K562 (cell line): ENCODE data around the gene BTD. TPM values are rescaled to one million over a fixed set of nuclear protein-coding genes. Genes with fewer than 3 reads are reported as not detected.

Experiments used
- ATAC-seq: fragments of 200-7000 bp; cut with Tn5 transposase; 3 replicates; pipeline ENCODE4 v1.9.1; 2020; ENCODE audit warnings: moderate library complexity
- BruUV-seq: library from RNA; stranded (reverse); fragments of 400-500 nt; replicated peaks from 2 replicates; lab custom pipeline; 2021; lab: Mats Ljungman, UMichigan
- CTCF ChIA-PET: fragments of 300-600 bp; formaldehyde crosslinking; extraction: SDS; loops from one replicate; lab custom pipeline; 2021; ENCODE audit warnings: low intra/inter-chr PET ratio; lab: Yijun Ruan, JAX
- POLR2A ChIA-PET: fragments of 300-600, 350-650 bp; sonication (Branson Sonifier 250); formaldehyde crosslinking; extraction: SDS; loops from one replicate; lab custom pipeline; 2021; ENCODE audit warnings: antibody characterized with exemption, inconsistent platforms; lab: Yijun Ruan, JAX
- DNase-seq, 4 experiments: peaks; one replicate each; pipeline versions ENCODE4 v3.0.0 to v3.0.0-alpha.2; 2011 to 2018; ENCODE audit warnings: low spot score in 3 of 4, mixed read lengths in 3 of 4; ENCODE audit errors: extremely low read depth in 1 of 4
- FAIRE-seq: peaks from 2 replicates; lab custom pipeline; 2011; peaks lifted over from hg19 to GRCh38; lab: Jason Lieb, UNC
- H2AFZ ChIP-seq: 2 replicates; pipeline ENCODE4 v1.6.0; 2011; ENCODE audit warnings: low read depth, low read length, control low read depth, inconsistent platforms
- H3K27ac ChIP-seq: fragments of 200-600 bp; 3 replicates; pipeline ENCODE4 v1.8.0; 2011; ENCODE audit warnings: low read depth, mild to moderate bottlenecking, control low read depth, inconsistent platforms, low read length, moderate library complexity, mixed read lengths; ENCODE audit errors: extremely low read depth
- H3K27me3 ChIP-seq, 2 experiments: fragments of 300-600 bp in 1 of 2; 2 replicates in 1 of 2; 3 replicates in 1 of 2; pipeline versions ENCODE4 v1.6.0 to v1.8.0; 2011; ENCODE audit warnings: inconsistent platforms in 2 of 2, low read length in 2 of 2, mild to moderate bottlenecking in 1 of 2, mixed read lengths in 1 of 2, moderate library complexity in 1 of 2; ENCODE audit not compliant: control insufficient read depth in 2 of 2, insufficient read depth in 2 of 2
- H3K36me3 ChIP-seq: fragments of 300-600 bp; 3 replicates; pipeline ENCODE4 v1.8.0; 2011; ENCODE audit warnings: mild to moderate bottlenecking, low read length, inconsistent platforms; ENCODE audit not compliant: control insufficient read depth, insufficient read depth
- H3K4me1 ChIP-seq, 2 experiments: fragments of 200-600 bp in 1 of 2; replicated peaks in 1 of 2; 2 replicates in 1 of 2; 3 replicates in 1 of 2; pipeline versions ENCODE4 v1.5.1 to v1.8.0; 2011; ENCODE audit warnings: inconsistent platforms in 2 of 2, low read length in 2 of 2, mild to moderate bottlenecking in 1 of 2, mixed read lengths in 1 of 2, moderate library complexity in 1 of 2; ENCODE audit not compliant: control insufficient read depth in 2 of 2, insufficient read depth in 2 of 2
- H3K4me2 ChIP-seq: 2 replicates; pipeline ENCODE4 v1.6.1; 2011; ENCODE audit warnings: low read length, control low read depth, inconsistent platforms, mixed read lengths; ENCODE audit not compliant: insufficient read depth
- H3K4me3 ChIP-seq: fragments of 200-600 bp; sonication (generic), shearing (Covaris generic); 2 replicates; pipeline ENCODE4 v1.5.1; 2016; ENCODE audit warnings: control low read depth, inconsistent platforms
- H3K79me2 ChIP-seq: fragments of 200-600 bp; 3 replicates; pipeline ENCODE4 v1.8.0; 2011; ENCODE audit warnings: low read length, inconsistent platforms; ENCODE audit not compliant: control insufficient read depth, insufficient read depth
- H3K9ac ChIP-seq, 2 experiments: 2 replicates each; pipeline versions ENCODE4 v1.6.0 to v1.6.1; 2011; ENCODE audit warnings: low read depth in 2 of 2, low read length in 2 of 2, control low read depth in 1 of 2, inconsistent platforms in 1 of 2, mild to moderate bottlenecking in 1 of 2, mixed read lengths in 1 of 2; ENCODE audit not compliant: insufficient read depth in 1 of 2
- H3K9me1 ChIP-seq: one replicate; pipeline ENCODE4 v1.6.0; 2011; ENCODE audit warnings: inconsistent platforms, mild to moderate bottlenecking, low read length, moderate library complexity; ENCODE audit not compliant: control insufficient read depth, insufficient read depth
- H3K9me3 ChIP-seq: replicated peaks from 2 replicates; pipeline ENCODE4 v1.5.1; 2011; ENCODE audit warnings: low read depth, low read length, inconsistent platforms; ENCODE audit not compliant: control insufficient read depth, insufficient read depth
- H4K20me1 ChIP-seq: replicated peaks from 2 replicates; pipeline ENCODE4 v1.6.1; 2011; ENCODE audit warnings: low read length, inconsistent platforms, mixed read lengths; ENCODE audit not compliant: control insufficient read depth, insufficient read depth
- HLTF ChIP-seq: fragments of 450-650 bp; IDR thresholded peaks from 2 replicates; pipeline ENCODE4 v1.6.1; 2016
- KDM1A ChIP-seq, 2 experiments: fragments of 450-650 bp; IDR thresholded peaks; 2 replicates each; pipeline ENCODE4 v1.6.1; 2016; ENCODE audit warnings: mild to moderate bottlenecking in 2 of 2
- MAFG ChIP-seq: fragments of 450-650 bp; conservative IDR thresholded peaks from 2 replicates; pipeline ENCODE4 v1.6.1; 2016; ENCODE audit warnings: missing genetic modification characterization, missing compliant biosample characterization
- NFE2L1 ChIP-seq: fragments of 450-650 bp; IDR thresholded peaks from 2 replicates; pipeline ENCODE4 v1.6.1; 2016; ENCODE audit warnings: missing genetic modification characterization, low read depth, mild to moderate bottlenecking, missing compliant biosample characterization, moderate library complexity, borderline replicate concordance
- POLR2G ChIP-seq: fragments of 200-400 bp; formaldehyde crosslinking; IDR thresholded peaks from 2 replicates; pipeline ENCODE4 v1.6.1; 2017; ENCODE audit warnings: low read depth, mild to moderate bottlenecking, antibody characterized with exemption, low read length, moderate library complexity
- SETDB1 ChIP-seq: IDR thresholded peaks from one replicate; pipeline ENCODE4 v1.6.1; 2012; ENCODE audit warnings: low read length, control low read depth, inconsistent platforms
- XRCC3 ChIP-seq: fragments of 450-650 bp; IDR thresholded peaks from 2 replicates; pipeline ENCODE4 v1.6.1; 2017; ENCODE audit warnings: mild to moderate bottlenecking, moderate library complexity
- ZNF274 ChIP-seq: IDR thresholded peaks from 2 replicates; pipeline ENCODE4 v1.6.1; 2011; ENCODE audit warnings: low read depth, mild to moderate bottlenecking, low read length, moderate library complexity, borderline replicate concordance
- ZNF583 ChIP-seq: fragments of 250-450 bp; sonication (Bioruptor Pico); IDR thresholded peaks from 2 replicates; pipeline ENCODE4 v1.4.0; 2020
- WGBS: fragments of 100-300 bp; shearing (Covaris generic); methylation state at CpG from one replicate; pipeline ENCODE4 v1.1.6; 2016; ENCODE audit warnings: low coverage, mixed read lengths; ENCODE audit not compliant: insufficient coverage; ENCODE audit errors: missing lambda C conversion rate; 5-methylcytosine and 5-hydroxymethylcytosine counted together
- in situ Hi-C: fragments of 300-500 bp; cut with MboI; formaldehyde crosslinking; loops from 4 replicates; pipeline ENCODE4 v1.15.0; 2018; ENCODE audit warnings: inconsistent platforms, mixed read lengths
- intact Hi-C: fragments of 100-400 bp; cut with micrococcal nuclease; formaldehyde crosslinking; loops from 2 replicates; pipeline ENCODE4 v1.14.2; 2022
- polyA plus RNA-seq, 8 experiments: library from polyadenylated mRNA; depleted of rRNA in 4 of 8; stranded (reverse) in 5 of 8; unstranded in 3 of 8; fragments of >200 nt; fragmentation: Nextera tagmentation in 2 of 8; fragmentation: Illumina TruSeq in 1 of 8; extraction: Ambion mirVana in 2 of 8; extraction: Trizol in 1 of 8; gene quantifications; 2 replicates each; pipeline versions ENCODE4 v1.2.1 to v1.2.3, GENCODE V29; 2011 to 2014; ENCODE audit warnings: inconsistent platforms in 1 of 8, missing spikeins in 1 of 8
- total RNA-seq, 7 experiments: library from RNA; depleted of rRNA in 6 of 7; stranded (reverse); fragments of >200 nt in 6 of 7; fragmentation: Illumina TruSeq in 2 of 7; extraction: Trizol in 2 of 7; gene quantifications; 2 replicates each; pipeline versions ENCODE4 v1.2.1 to v1.2.3, GENCODE V29; 2011 to 2021; ENCODE audit warnings: low replicate concordance in 1 of 7
- TF ChIP-seq, protein P1 (sequence below): sonication (generic); formaldehyde crosslinking; IDR thresholded peaks from 2 replicates; pipeline ENCODE4 v1.8.0; 2022; ENCODE audit warnings: mild to moderate bottlenecking, missing genetic modification reagents
- TF ChIP-seq, protein P2 (sequence below): fragments of 450-650 bp; IDR thresholded peaks from 2 replicates; pipeline ENCODE4 v1.7.0; 2016; ENCODE audit warnings: borderline replicate concordance
- TF ChIP-seq, protein P3 (sequence below): fragments of 250-450 bp; sonication (Bioruptor Pico); IDR thresholded peaks from 2 replicates; pipeline ENCODE4 v1.8.0; 2021; ENCODE audit warnings: mild to moderate bottlenecking, moderate library complexity
- TF ChIP-seq, protein P4 (sequence below): sonication (generic); formaldehyde crosslinking; IDR thresholded peaks from 2 replicates; pipeline ENCODE4 v1.8.0; 2022; ENCODE audit warnings: mild to moderate bottlenecking, missing genetic modification reagents
- TF ChIP-seq, protein P5 (sequence below): sonication (generic); IDR thresholded peaks from 2 replicates; pipeline ENCODE4 v1.6.1; 2016
- TF ChIP-seq, protein P6 (sequence below): fragments of 450-650 bp; IDR thresholded peaks from 2 replicates; pipeline ENCODE4 v1.6.1; 2016; ENCODE audit warnings: missing biosample characterization, missing genetic modification characterization

The BTD gene
- total and polyA plus RNA-seq, 9 of the 15 experiments (the other 6 are each of a cell fraction or from before 2014, with no cell fraction given), result 6.6 to 26.2 (median 10.6) TPM

DNA sequence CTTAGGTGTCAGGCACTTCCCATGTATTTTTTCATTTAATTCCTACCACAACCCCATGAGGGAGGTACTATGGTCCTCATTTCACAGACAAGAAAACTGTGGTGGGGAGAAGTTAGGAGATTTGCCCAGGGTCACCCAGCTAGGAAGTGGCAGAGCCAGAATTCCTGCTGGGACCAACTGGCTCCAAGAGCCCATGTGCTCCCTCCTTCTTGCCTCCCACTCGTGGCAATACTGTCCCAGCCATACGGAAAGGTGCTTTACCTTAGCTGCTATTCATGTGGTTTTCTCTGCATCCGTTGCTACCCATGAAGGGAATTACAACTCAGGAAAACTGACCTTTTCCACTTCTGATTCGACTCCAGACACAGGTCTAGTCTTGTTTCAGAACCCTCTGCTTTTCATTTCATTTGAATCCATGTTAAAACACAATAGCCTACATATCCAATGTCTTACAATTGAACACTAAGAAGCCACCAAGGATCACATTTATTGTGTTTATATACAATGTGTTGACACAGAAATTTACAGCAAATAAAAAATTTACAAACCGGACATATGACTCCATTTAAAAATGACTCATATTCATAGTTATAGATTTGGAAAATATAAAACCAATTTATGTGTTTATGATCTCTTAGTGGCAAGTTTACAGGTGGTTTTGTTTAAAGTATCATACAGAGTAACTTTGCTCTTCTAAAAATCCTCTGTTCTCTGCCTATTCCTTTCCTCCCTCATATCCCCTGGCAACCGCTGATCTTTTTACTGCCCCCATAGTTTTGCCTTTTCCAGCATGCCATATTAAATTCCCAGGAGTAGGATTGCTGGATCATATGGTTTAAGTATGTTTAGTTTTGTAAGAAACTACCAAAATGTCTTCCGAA, 58.8 kb downstream of the BTD start:
- Histone ChIP-seq H2AFZ (no peak overlapping the region), H3K9me3 (peaks cover 3% of the 10 kb centered on the region; the same call in 1 of the 2 replicates), H3K4me2 (no peak overlapping the region), H3K27me3 (no peaks in the 10 kb centered on the region; a peak in 1 of 5 replicates), H3K4me1 (no peaks in the 10 kb centered on the region; a peak in 1 of 5 replicates), H3K9ac (no peak overlapping the region), H3K79me2 (no peaks in the 10 kb centered on the region), H3K9me1 (no peaks in the 10 kb centered on the region), H3K27ac (no peak overlapping the region), H3K4me3 (no peak overlapping the region), H3K36me3 (no peaks in the 10 kb centered on the region), H4K20me1 (no peaks in the 10 kb centered on the region)
- in situ Hi-C loops (no loop called here), intact Hi-C loops (no loop called here)
- no TSS peak for BruUV-seq
- ChIA-PET POLR2A (interaction anchor here (0.9 kb wide), 1 partner anchor 8 kb away, joined by 5 read pairs; no protein-coding TSS in a partner anchor), CTCF (no interaction called here)
- no peak for DNase-seq
- FAIRE-seq, result peak; percentile 55
- WGBS, result 12% methylated on average over 7 of the region's 7 CpGs
- ATAC-seq, result no peak
- TF ChIP-seq, protein P1, sequence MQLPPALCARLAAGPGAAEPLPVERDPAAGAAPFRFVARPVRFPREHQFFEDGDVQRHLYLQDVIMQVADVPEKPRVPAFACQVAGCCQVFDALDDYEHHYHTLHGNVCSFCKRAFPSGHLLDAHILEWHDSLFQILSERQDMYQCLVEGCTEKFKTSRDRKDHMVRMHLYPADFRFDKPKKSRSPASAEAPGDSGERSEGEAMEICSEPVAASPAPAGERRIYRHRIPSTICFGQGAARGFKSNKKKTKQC (CRISPR knock-in tag), result no peak
- no peak for TF ChIP-seq ZNF274
- TF ChIP-seq SETDB1, result no peak
- TF ChIP-seq, protein P2, sequence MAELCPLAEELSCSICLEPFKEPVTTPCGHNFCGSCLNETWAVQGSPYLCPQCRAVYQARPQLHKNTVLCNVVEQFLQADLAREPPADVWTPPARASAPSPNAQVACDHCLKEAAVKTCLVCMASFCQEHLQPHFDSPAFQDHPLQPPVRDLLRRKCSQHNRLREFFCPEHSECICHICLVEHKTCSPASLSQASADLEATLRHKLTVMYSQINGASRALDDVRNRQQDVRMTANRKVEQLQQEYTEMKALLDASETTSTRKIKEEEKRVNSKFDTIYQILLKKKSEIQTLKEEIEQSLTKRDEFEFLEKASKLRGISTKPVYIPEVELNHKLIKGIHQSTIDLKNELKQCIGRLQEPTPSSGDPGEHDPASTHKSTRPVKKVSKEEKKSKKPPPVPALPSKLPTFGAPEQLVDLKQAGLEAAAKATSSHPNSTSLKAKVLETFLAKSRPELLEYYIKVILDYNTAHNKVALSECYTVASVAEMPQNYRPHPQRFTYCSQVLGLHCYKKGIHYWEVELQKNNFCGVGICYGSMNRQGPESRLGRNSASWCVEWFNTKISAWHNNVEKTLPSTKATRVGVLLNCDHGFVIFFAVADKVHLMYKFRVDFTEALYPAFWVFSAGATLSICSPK, result no peak
- TF ChIP-seq, protein P3, sequence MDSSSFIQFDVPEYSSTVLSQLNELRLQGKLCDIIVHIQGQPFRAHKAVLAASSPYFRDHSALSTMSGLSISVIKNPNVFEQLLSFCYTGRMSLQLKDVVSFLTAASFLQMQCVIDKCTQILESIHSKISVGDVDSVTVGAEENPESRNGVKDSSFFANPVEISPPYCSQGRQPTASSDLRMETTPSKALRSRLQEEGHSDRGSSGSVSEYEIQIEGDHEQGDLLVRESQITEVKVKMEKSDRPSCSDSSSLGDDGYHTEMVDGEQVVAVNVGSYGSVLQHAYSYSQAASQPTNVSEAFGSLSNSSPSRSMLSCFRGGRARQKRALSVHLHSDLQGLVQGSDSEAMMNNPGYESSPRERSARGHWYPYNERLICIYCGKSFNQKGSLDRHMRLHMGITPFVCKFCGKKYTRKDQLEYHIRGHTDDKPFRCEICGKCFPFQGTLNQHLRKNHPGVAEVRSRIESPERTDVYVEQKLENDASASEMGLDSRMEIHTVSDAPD (CRISPR knock-in tag), result no peak
- TF ChIP-seq HLTF, result no peak
- TF ChIP-seq, protein P4, sequence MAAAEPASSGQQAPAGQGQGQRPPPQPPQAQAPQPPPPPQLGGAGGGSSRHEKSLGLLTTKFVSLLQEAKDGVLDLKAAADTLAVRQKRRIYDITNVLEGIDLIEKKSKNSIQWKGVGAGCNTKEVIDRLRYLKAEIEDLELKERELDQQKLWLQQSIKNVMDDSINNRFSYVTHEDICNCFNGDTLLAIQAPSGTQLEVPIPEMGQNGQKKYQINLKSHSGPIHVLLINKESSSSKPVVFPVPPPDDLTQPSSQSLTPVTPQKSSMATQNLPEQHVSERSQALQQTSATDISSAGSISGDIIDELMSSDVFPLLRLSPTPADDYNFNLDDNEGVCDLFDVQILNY, result no peak
- no peak for TF ChIP-seq POLR2G
- no peak for TF ChIP-seq NFE2L1
- TF ChIP-seq XRCC3, result no peak
- TF ChIP-seq, protein P5, sequence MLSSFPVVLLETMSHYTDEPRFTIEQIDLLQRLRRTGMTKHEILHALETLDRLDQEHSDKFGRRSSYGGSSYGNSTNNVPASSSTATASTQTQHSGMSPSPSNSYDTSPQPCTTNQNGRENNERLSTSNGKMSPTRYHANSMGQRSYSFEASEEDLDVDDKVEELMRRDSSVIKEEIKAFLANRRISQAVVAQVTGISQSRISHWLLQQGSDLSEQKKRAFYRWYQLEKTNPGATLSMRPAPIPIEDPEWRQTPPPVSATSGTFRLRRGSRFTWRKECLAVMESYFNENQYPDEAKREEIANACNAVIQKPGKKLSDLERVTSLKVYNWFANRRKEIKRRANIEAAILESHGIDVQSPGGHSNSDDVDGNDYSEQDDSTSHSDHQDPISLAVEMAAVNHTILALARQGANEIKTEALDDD, result no peak
- TF ChIP-seq, protein P6, sequence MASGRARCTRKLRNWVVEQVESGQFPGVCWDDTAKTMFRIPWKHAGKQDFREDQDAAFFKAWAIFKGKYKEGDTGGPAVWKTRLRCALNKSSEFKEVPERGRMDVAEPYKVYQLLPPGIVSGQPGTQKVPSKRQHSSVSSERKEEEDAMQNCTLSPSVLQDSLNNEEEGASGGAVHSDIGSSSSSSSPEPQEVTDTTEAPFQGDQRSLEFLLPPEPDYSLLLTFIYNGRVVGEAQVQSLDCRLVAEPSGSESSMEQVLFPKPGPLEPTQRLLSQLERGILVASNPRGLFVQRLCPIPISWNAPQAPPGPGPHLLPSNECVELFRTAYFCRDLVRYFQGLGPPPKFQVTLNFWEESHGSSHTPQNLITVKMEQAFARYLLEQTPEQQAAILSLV, result no peak
- TF ChIP-seq ZNF583 (CRISPR knock-in tag), result no peak
- TF ChIP-seq MAFG (tag), result no peak
- TF ChIP-seq KDM1A (IDR thresholded peaks at IDR 0.05), result no peak
